Neural progenitor cell (in vitro differentiated cells): ENCODE results near the gene PDE1C.

Experiments
- EZH2 ChIP-seq: fragments of 200-600 bp; sonication (generic); IDR thresholded peaks from 2 replicates; pipeline ENCODE4 v1.6.1; 2017; ENCODE audit warnings: antibody characterized with exemption, mild to moderate bottlenecking, moderate library complexity
- TF ChIP-seq, protein P1 (sequence below): fragments of 200-600 bp; sonication (generic); IDR thresholded peaks from 2 replicates; pipeline ENCODE4 v1.5.1; 2017; ENCODE audit warnings: antibody characterized with exemption, mild to moderate bottlenecking

GRCh38 chr7:31883761-31884164 lies 186.4 kb downstream of the PDE1C start:
- TF ChIP-seq, protein P1, sequence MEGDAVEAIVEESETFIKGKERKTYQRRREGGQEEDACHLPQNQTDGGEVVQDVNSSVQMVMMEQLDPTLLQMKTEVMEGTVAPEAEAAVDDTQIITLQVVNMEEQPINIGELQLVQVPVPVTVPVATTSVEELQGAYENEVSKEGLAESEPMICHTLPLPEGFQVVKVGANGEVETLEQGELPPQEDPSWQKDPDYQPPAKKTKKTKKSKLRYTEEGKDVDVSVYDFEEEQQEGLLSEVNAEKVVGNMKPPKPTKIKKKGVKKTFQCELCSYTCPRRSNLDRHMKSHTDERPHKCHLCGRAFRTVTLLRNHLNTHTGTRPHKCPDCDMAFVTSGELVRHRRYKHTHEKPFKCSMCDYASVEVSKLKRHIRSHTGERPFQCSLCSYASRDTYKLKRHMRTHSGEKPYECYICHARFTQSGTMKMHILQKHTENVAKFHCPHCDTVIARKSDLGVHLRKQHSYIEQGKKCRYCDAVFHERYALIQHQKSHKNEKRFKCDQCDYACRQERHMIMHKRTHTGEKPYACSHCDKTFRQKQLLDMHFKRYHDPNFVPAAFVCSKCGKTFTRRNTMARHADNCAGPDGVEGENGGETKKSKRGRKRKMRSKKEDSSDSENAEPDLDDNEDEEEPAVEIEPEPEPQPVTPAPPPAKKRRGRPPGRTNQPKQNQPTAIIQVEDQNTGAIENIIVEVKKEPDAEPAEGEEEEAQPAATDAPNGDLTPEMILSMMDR: no peak
- no peak for TF ChIP-seq EZH2
